LNCAP (cell line): ENCODE measurements around the gene CHCHD1.

Experiments used
- TF ChIP-seq, protein P1 (sequence below): fragments of 450-650 bp; IDR thresholded peaks from 2 replicates; pipeline ENCODE4 v1.5.1; 2017; ENCODE audit warnings: mild to moderate bottlenecking

The CHCHD1 gene

DNA sequence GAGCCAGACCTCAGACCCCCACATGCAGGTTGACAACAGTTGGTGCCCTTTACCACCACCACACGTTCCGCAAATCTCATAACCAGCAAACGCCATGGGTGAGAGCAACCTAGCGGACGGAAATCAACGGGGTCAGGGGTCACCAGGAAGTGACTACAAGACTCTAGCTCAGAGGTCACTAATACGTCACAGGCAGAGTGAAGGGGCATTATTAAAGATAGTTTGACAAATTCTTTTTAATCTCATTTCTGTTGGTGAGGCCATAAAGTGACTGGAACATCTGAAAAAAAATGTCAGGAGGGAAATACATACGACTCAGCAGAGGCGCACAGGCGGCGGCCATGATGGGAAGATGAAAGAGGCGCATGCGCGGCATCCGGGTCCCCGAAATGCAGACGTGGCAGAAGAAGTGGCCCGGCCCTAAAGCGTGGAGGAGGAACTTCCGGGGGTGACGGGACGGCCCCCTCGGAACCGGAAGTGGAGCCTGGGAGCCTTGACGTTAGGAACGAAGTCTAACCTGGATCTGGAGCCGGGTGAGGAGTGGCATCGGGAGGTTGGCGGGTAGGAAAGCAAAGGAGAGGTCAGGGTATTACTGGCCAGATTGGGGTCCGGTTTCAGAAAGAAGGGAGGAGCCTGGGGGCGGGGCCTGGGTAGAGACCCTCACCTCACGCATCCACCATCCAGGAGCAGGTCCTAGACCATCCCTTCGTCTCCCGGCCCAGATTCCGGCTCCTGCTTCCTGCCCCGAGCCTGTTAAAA, 37.8 kb upstream of the CHCHD1 start, which contains the start of gene SEC24C:
TSS of gene SEC24C (plus strand) at position 468 of the 759 bp plus-strand sequence. CDS start 2,461 bp downstream, outside the sequence.
- TF ChIP-seq, protein P1, sequence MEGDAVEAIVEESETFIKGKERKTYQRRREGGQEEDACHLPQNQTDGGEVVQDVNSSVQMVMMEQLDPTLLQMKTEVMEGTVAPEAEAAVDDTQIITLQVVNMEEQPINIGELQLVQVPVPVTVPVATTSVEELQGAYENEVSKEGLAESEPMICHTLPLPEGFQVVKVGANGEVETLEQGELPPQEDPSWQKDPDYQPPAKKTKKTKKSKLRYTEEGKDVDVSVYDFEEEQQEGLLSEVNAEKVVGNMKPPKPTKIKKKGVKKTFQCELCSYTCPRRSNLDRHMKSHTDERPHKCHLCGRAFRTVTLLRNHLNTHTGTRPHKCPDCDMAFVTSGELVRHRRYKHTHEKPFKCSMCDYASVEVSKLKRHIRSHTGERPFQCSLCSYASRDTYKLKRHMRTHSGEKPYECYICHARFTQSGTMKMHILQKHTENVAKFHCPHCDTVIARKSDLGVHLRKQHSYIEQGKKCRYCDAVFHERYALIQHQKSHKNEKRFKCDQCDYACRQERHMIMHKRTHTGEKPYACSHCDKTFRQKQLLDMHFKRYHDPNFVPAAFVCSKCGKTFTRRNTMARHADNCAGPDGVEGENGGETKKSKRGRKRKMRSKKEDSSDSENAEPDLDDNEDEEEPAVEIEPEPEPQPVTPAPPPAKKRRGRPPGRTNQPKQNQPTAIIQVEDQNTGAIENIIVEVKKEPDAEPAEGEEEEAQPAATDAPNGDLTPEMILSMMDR, result no peak

DNA sequence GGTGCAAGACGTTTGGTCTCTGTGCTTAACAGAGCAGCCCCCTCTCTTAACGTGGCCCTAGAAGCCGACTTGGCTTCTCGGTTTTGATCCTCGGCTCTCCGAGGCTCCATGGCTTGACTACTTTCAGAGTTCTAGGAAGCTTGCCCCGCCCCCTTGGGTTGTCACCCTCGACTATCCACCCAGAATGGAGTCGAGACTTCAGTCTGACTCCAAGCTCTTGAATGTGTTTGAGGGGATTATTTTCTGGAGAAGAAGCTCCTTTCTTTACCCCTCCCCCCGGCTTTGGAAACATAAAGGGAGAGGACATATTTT, 37.2 kb upstream of the CHCHD1 start:
- TF ChIP-seq, protein P1, result no peak

DNA sequence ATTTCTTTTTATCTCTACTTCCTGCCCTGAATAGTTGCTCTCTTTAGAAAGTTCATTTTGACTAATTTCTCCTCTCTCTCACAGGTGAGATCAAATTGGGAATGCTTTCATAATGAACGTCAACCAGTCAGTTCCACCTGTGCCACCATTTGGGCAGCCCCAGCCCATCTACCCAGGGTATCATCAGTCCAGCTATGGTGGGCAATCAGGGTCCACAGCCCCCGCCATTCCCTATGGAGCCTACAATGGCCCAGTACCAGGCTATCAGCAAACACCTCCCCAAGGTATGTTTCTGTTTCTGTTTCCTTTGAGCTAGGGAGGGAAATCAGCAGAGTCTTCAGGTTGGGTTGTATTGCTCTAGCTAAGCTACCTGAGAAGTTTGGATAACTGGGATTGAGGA, 35.1 kb upstream of the CHCHD1 start:
- TF ChIP-seq, protein P1, result no peak

DNA sequence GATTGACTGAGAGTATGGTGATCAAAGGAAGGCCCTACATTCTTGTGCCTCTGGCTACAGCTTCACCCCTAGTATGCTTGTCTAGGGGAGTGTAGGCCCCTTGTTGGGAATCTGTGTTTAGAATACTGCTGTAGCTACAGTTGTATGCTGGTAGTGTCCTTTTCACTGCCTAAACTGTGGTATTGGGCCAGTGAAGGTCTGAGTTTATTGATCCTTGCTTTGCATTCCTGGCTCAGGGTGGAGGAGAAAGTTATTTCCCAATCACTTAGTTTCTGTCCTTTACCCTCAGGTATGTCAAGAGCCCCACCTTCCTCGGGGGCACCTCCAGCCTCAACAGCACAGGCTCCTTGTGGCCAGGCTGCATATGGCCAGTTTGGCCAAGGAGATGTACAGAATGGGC, 31.0 kb upstream of the CHCHD1 start:
- TF ChIP-seq, protein P1, result no peak

DNA sequence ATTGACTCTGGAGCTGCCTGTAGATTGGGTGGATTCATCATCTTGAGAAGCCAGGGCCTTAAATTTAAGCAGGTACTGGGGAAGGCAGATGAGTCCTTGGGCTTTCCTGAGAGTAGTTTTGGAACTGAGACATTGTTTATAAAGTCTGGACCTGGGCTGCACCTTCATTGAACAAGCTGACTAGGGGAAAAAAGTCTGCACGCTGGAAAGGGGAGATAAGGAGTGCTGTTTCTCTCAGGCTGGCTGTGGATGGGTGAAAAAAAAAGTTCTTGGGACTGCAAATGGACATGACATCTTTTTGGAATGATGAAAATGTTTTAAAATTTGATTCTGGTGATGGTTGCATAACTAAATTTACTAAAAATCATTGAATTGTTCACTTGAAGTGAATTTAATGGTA, 25.7 kb upstream of the CHCHD1 start:
- TF ChIP-seq, protein P1, result no peak

DNA sequence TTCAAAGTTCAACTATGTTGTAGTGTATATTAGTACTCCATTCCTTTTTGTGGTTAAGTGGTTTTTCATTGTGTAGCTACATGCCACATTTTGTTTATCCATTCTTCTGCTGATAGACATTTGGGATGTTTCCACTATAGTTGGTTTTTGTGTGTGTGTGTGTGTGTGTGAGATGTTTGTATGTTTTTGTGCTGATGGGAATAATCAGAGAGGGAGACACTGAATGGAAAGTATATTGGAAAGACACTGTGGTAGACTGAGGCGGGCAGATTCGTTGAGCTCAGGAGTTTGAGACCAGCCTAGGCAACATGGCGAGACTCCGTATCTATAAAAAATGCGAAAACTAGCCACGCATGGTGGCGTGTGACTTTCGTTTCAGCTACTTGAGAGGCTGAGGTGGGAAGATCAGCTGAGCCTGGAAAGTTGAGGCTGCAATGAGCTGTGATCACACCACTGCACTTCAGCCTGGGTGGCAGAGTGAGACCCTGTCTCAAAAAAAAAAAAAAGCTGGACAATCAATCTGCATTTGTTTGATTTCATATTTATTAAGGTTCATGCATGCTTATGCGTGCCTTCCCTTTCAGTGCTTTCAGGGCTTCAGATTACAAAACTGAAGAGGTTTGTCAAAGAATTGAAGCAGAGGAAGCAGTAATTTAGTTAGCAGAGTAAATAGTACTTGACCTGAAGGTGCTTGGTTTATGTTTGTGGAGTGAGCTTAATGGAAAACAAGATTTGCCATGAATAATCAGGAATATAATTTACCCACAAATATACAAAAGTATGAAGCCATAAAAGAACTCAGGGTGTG, 22.9 kb upstream of the CHCHD1 start:
- TF ChIP-seq, protein P1, result no peak

DNA sequence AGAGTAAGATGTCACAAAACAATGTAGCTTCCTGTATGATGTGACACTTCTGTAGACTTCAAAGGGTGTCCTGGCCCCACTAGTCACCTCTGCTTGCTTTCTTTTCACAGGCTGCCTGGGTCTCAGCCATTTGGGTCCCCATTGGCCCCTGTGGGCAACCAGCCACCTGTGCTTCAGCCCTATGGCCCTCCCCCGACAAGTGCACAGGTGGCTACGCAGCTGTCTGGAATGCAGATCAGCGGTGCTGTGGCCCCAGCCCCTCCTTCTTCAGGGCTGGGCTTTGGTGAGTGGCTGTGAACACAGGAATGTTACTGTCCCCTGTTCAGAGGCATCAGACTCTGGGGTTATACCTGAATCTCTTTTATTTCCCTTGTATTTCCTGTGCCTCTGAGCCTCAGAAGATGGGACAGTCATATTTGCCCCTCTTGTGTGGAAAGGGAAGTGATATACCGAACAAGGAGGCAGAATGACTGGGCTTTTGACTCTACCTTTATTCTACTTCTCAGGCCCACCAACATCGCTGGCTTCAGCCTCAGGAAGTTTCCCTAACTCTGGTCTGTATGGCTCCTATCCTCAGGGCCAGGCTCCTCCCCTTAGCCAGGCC, 22.2 kb upstream of the CHCHD1 start:
- TF ChIP-seq, protein P1, result no peak
